WTC11 (cell line): ENCODE measurements around the gene EIF4G1. TPM values are rescaled to one million over a fixed set of nuclear protein-coding genes. Genes with fewer than 3 reads are reported as not detected.

ENCODE experiments used
- ATF3 ChIP-seq: sonication (generic); formaldehyde crosslinking; conservative IDR thresholded peaks from 2 replicates; pipeline ENCODE4 v1.8.1; 2022; ENCODE audit warnings: mild to moderate bottlenecking, missing genetic modification reagents
- CBFB ChIP-seq: sonication (generic); formaldehyde crosslinking; IDR thresholded peaks from 2 replicates; pipeline ENCODE4 v1.8.1; 2022; ENCODE audit warnings: mild to moderate bottlenecking, low read depth, missing genetic modification reagents
- CDX4 ChIP-seq: fragments of 250-450 bp; sonication (Bioruptor Pico); IDR thresholded peaks from 2 replicates; pipeline ENCODE4 v1.9.0; 2021; ENCODE audit warnings: moderate library complexity, mild to moderate bottlenecking, inconsistent platforms, borderline replicate concordance
- CTCF ChIP-seq: fragments of 200-600 bp; IDR thresholded peaks from 2 replicates; pipeline ENCODE4 v1.8.0; 2022; ENCODE audit warnings: antibody characterized with exemption
- E2F1 ChIP-seq: sonication (generic); formaldehyde crosslinking; IDR thresholded peaks from 2 replicates; pipeline ENCODE4 v1.8.0; 2022; ENCODE audit warnings: mild to moderate bottlenecking, missing genetic modification reagents
- E2F4 ChIP-seq: sonication (generic); formaldehyde crosslinking; IDR thresholded peaks from 2 replicates; pipeline ENCODE4 v1.8.1; 2022; ENCODE audit warnings: low read depth, mild to moderate bottlenecking, moderate library complexity, missing genetic modification reagents, borderline replicate concordance
- E2F5 ChIP-seq: sonication (generic); formaldehyde crosslinking; IDR thresholded peaks from 2 replicates; pipeline ENCODE4 v1.8.1; 2022; ENCODE audit warnings: mild to moderate bottlenecking, moderate library complexity, missing genetic modification reagents
- ETV6 ChIP-seq: sonication (generic); formaldehyde crosslinking; IDR thresholded peaks from 2 replicates; pipeline ENCODE4 v1.8.1; 2022; ENCODE audit warnings: mild to moderate bottlenecking, missing genetic modification reagents
- GABPB1 ChIP-seq: sonication (generic); formaldehyde crosslinking; IDR thresholded peaks from 2 replicates; pipeline ENCODE4 v1.8.1; 2023; ENCODE audit warnings: mild to moderate bottlenecking, missing genetic modification reagents
- GRHL2 ChIP-seq: fragments of 250-450 bp; sonication (Bioruptor Pico); IDR thresholded peaks from 2 replicates; pipeline ENCODE4 v1.8.0; 2022; ENCODE audit warnings: mild to moderate bottlenecking, moderate library complexity; ENCODE audit not compliant: insufficient replicate concordance, severe bottlenecking
- GTF2I ChIP-seq: fragments of 250-450 bp; sonication (Bioruptor Pico); conservative IDR thresholded peaks from 2 replicates; pipeline ENCODE4 v1.4.0; 2021; ENCODE audit warnings: mild to moderate bottlenecking
- HMGXB4 ChIP-seq: sonication (generic); formaldehyde crosslinking; IDR thresholded peaks from 2 replicates; pipeline ENCODE4 v1.8.1; 2023; ENCODE audit warnings: mild to moderate bottlenecking, moderate library complexity, missing genetic modification reagents
- IRF1 ChIP-seq: sonication (generic); formaldehyde crosslinking; IDR thresholded peaks from 2 replicates; pipeline ENCODE4 v1.8.0; 2023; ENCODE audit warnings: missing genetic modification reagents
- NR2C2 ChIP-seq: sonication (generic); formaldehyde crosslinking; IDR thresholded peaks from 2 replicates; pipeline ENCODE4 v1.8.0; 2022; ENCODE audit warnings: mild to moderate bottlenecking, missing genetic modification reagents
- NR3C1 ChIP-seq: sonication (generic); formaldehyde crosslinking; conservative IDR thresholded peaks from 2 replicates; pipeline ENCODE4 v1.8.1; 2023; ENCODE audit warnings: low read depth, mild to moderate bottlenecking, missing genetic modification reagents
- RELA ChIP-seq: sonication (generic); formaldehyde crosslinking; IDR thresholded peaks from 2 replicates; pipeline ENCODE4 v1.8.1; 2022; ENCODE audit warnings: missing genetic modification reagents, mild to moderate bottlenecking, borderline replicate concordance
- SMAD3 ChIP-seq: sonication (generic); formaldehyde crosslinking; IDR thresholded peaks from 2 replicates; pipeline ENCODE4 v1.8.0; 2022; ENCODE audit warnings: missing genetic modification reagents, mild to moderate bottlenecking, borderline replicate concordance
- TEAD4 ChIP-seq: sonication (generic); formaldehyde crosslinking; IDR thresholded peaks from 2 replicates; pipeline ENCODE4 v1.8.0; 2022; ENCODE audit warnings: mild to moderate bottlenecking, missing genetic modification reagents
- TP53 ChIP-seq: sonication (generic); formaldehyde crosslinking; IDR thresholded peaks from 2 replicates; pipeline ENCODE4 v1.8.1; 2023; ENCODE audit warnings: mild to moderate bottlenecking, missing genetic modification reagents
- USF1 ChIP-seq: sonication (generic); formaldehyde crosslinking; IDR thresholded peaks from 2 replicates; pipeline ENCODE4 v1.8.0; 2022; ENCODE audit warnings: mild to moderate bottlenecking, missing genetic modification reagents
- ZMAT4 ChIP-seq: fragments of 250-450 bp; sonication (Bioruptor Pico); IDR thresholded peaks from 2 replicates; pipeline ENCODE4 v1.9.0; 2021; ENCODE audit warnings: mild to moderate bottlenecking
- ZNF263 ChIP-seq: sonication (generic); formaldehyde crosslinking; IDR thresholded peaks from 2 replicates; pipeline ENCODE4 v1.8.1; 2022; ENCODE audit warnings: low read depth, mild to moderate bottlenecking, moderate library complexity, missing genetic modification reagents
- ZNF317 ChIP-seq: sonication (generic); formaldehyde crosslinking; IDR thresholded peaks from 2 replicates; pipeline ENCODE4 v1.8.1; 2023; ENCODE audit warnings: low read depth, mild to moderate bottlenecking, moderate library complexity, missing genetic modification reagents, borderline replicate concordance
- ZNF423 ChIP-seq: fragments of 250-450 bp; sonication (Bioruptor Pico); IDR thresholded peaks from 2 replicates; pipeline ENCODE4 v2.1.2; 2022; ENCODE audit warnings: mild to moderate bottlenecking, moderate library complexity
- ZNF512 ChIP-seq: sonication (generic); formaldehyde crosslinking; IDR thresholded peaks from 2 replicates; pipeline ENCODE4 v1.8.1; 2022; ENCODE audit warnings: missing genetic modification reagents, borderline replicate concordance
- total RNA-seq: library from RNA; stranded (reverse); gene quantifications from 3 replicates; pipeline ENCODE4 v1.2.3, GENCODE V29; 2021

The EIF4G1 gene
- total RNA-seq, 1 experiment from 2014 or later = 557 TPM

GRCh38 chr3:184335661-184336546 lies 21.5 kb downstream of the EIF4G1 start (continued):
- TF ChIP-seq E2F1 (CRISPR knock-in tag) = peak; percentile 29; the same call in 1 of the 2 replicates
- TF ChIP-seq TEAD4 (CRISPR knock-in tag) = no peak
- TF ChIP-seq ZNF317 (CRISPR knock-in tag) = no peak
- TF ChIP-seq GTF2I (CRISPR knock-in tag) = no peak
- TF ChIP-seq TP53 (CRISPR knock-in tag) = peak; percentile 52; the same call in 1 of the 2 replicates
- TF ChIP-seq GABPB1 (CRISPR knock-in tag) = peak; percentile 31; the same call in 1 of the 2 replicates
- peak; percentile 69; the same call in 1 of the 2 replicates for TF ChIP-seq ETV6 (CRISPR knock-in tag)
- no peak; the same call in 1 of the 2 replicates for TF ChIP-seq E2F5 (CRISPR knock-in tag)
- no peak for TF ChIP-seq NR3C1 (CRISPR knock-in tag)
- TF ChIP-seq RELA = no peak
- TF ChIP-seq ZMAT4 (CRISPR knock-in tag) = 0 out of 2 replicates have a peak, but pooled peaks have one; percentile 67
- no peak for TF ChIP-seq ATF3
- no peak for TF ChIP-seq ZNF512 (CRISPR knock-in tag)
- TF ChIP-seq IRF1 (CRISPR knock-in tag) = no peak
- TF ChIP-seq GRHL2 = no peak
- no peak for TF ChIP-seq ZNF423
- no peak for TF ChIP-seq HMGXB4
- TF ChIP-seq CDX4 (CRISPR knock-in tag) = no peak
- no peak for TF ChIP-seq CBFB
- no peak for TF ChIP-seq ZNF263 (CRISPR knock-in tag)
- TF ChIP-seq SMAD3 = 0 out of 2 replicates have a peak, but pooled peaks have one; percentile 83
- TF ChIP-seq E2F4 (CRISPR knock-in tag) = no peak
- peak; percentile 71 for TF ChIP-seq USF1 (CRISPR knock-in tag)
- TF ChIP-seq CTCF = no peak
- TF ChIP-seq NR2C2 (CRISPR knock-in tag) = no peak
